GM18499 (cell line): ENCODE measurements around the gene NOTCH1.
"Not testable (repeated sequence)": the region's sequence is repeated elsewhere in the genome, so short reads cannot be mapped to it uniquely, and the experiment has no call there.

ENCODE experiments used
- ATAC-seq: cut with Tn5 transposase; IDR thresholded peaks from one replicate; pipeline ENCODE4 v1.9.1; 2021; ENCODE audit warnings: moderate number of reproducible peaks; ENCODE audit not compliant: insufficient read depth, unreplicated experiment

NOTCH1 gene

GRCh38 chr9:136579650-136580219 is 33.9 kb upstream of the NOTCH1 start:
- not testable (repeated sequence) for ATAC-seq

GRCh38 chr9:136578915-136579649 is 33.2 kb upstream of the NOTCH1 start:
- no peak for ATAC-seq

DNA sequence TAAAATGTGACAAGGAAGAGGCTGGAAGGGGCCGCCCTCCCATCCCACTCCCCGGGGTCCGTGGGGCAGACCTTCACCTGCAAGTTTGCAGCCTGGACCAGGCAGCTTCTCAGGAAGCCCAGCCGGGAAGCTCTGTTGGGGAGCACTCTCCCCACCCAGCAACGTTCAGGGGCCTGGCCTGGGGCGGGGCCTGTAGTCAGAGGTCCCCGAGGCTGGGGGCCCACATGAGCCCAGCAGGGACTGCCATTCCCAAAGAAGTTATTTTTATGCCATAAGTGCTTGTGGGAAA is 32.7 kb upstream of the NOTCH1 start:
- ATAC-seq = no peak

DNA sequence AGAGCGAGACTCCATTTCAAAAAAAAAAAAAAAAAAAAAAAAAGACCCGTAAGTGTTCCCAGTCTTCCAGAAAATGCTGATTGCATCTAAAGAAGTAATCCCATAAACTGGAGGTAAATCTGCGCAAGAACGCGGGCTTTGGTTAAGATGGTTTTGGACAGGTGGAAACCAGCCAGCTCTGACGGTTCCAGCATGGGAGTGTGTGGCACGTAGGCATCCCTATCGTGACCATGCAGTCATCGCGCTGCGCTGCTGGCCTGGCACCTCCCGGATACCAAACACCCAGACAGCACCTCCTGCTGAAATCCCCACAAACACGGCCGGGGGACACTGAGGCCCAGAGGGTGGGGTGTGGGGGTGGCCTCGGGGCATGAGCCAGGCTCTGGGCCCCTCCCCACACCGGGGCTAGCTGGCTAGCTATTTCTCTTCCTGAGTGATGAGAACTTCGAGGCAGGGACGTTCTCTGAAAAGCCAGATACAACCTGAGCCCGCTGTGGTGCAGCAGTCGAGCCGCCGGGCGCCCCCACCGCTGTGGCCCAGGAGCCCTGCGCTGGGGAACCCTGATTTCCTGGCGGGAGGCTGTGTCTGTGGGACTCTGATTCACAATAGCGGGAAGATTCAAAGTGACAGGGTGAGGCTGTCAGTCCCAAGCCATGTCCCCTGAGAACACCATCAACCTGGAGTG is 32.2 kb upstream of the NOTCH1 start:
- no peak for ATAC-seq

DNA sequence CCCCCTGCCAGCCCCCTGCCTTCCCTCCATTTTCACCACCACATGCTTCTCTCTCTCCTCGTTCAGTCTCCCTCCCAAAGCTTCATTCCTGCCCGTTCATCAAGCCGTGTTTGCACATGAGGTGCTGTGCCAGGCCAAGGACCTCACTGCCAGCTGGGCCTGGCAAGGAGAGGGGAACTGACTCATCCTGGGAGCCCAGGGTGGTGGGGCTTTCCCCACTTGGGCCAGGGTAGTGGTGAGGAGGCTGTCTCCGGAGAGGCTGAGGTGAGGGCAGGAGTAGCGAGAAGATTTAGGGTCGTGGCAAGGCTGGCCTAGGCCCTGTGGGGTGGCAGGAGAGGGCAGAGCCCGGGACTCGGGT is 30.4 kb upstream of the NOTCH1 start:
- ATAC-seq = no peak

- no peak for ATAC-seq
Measured at GRCh38 chr9:136575626-136576268, 29.9 kb upstream of the NOTCH1 start.

DNA sequence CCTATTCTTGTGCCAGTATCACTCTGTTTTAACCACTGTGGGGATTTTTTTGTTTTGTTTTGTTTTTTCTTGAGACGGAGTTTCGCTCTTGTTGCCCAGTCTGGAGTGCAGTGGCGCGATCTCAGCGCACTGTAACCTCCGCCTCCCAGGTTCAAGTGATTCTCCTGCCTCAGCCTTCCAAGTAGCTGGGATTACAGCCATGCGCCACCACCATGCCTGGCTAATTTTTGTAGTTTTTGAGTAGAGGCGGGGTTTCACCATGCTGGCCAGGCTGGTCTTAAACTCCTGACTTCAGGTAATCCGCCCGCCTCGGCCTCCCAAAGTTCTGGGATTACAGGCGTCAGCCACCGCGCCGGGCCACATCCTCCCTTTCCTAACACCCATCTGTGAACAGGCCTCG is 28.8 kb upstream of the NOTCH1 start:
- not testable (repeated sequence) for ATAC-seq

DNA sequence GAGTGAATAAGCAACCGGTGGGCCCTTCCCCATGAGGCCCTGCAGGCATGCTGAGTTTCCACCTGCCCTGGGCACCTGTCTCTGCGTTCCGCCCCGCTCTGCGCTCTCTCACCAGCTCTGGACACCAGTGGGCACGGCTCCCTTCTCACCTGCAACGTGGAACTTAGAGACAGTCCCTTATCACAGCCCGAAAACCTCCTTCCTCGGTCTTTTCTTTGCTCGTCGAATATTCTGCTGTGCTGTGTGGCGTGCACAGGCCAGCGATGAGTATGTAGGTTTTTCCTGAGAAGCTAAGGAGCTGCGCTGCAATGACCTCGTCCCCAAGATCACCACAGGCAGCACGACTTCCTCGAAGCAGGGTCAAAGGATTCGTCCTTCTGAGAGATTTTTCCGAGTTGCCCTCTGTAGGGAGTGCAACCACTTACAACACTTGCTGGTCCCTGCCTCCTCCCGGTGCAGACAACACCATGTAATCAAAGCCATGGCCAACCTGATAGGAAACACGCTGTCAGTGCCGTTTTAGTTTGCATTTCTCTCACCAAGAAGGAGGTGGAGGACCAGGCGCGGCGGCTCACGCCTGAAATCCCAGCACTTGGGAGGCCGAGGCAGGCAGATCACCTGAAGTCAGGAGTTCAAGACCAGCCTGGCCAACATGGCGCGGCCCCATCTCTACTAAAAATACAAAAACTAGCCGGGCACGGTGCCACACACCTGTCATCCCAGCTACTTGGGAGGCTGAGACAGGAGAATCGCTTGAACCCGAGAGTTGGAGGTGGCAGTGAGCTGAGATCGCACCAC is 27.2 kb upstream of the NOTCH1 start:
- no peak for ATAC-seq

DNA sequence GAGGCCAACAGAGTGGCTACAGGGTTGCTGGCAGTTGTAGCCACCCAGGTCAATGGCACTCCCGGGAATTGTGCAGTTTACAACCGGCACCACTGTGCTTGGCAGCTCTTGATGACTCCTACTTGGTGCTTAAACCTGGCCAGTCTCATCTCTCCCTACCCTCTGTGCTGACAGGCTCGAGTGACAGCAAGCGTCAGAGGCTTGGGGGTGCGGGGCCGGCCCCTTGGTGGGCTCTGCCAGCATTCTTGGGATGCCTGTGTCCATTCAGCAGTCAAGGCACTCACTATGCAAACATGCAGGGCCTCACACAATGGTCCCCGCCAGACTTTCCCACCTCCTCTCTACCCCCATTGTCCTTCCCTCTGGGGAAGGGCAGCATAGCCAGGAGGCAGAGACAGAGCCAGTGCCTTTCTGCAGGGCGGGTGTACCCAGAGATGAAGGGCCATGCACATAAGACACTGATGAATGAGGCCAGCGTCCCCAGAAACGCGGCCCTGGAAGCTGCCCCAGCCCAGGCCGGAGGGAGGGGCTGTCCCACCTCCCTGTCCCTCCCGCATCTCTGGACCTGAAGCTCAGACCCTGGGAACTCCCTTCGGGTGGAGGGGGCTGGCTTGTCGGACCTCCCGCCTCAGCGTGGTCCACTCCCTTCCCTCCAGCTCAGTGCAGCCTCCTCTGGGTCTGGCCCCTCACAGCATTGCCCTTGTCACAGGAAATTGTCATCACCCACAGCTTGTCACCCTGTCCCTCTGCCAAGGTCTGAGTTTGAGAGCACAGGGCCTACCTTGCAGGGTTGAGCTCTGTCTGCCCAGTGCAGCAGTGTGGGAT is 26.4 kb upstream of the NOTCH1 start:
- no peak for ATAC-seq

- ATAC-seq = no peak
Measured at GRCh38 chr9:136571531-136571930, 25.7 kb upstream of the NOTCH1 start.

- no peak for ATAC-seq
Measured at GRCh38 chr9:136570916-136571315, 25.1 kb upstream of the NOTCH1 start.

DNA sequence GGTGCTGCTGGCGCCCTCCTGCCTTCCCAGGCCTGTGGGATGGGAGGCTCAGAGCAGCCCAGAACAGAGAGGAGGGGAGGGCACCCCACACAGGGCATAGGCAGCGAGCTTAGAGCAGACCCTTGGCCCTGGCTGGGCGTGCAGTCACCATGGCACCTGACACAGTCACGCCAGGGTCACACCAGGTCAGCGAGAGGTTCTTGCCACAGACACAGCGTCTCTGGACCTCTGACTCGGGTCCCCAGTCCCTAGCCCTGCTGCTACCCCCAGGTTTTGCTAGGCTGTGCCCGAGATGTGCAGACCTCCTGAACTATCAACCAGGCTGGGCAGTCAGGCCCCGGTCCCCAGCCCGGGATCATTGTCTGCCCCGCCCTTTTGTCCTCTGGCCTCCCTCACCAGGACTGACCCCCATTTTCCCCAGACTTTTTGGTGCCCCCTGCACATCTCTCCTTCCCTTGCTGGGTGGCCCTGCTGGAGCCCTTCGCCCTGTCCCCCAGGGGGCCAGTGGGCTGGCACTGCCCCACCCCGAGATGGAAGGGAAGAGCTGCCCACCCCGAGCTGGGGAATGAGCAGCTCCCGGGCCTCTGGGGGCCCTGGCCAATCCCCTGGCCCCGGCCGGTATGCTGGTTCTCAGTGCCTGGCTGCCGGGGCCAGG is 24.5 kb upstream of the NOTCH1 start:
- no peak for ATAC-seq

DNA sequence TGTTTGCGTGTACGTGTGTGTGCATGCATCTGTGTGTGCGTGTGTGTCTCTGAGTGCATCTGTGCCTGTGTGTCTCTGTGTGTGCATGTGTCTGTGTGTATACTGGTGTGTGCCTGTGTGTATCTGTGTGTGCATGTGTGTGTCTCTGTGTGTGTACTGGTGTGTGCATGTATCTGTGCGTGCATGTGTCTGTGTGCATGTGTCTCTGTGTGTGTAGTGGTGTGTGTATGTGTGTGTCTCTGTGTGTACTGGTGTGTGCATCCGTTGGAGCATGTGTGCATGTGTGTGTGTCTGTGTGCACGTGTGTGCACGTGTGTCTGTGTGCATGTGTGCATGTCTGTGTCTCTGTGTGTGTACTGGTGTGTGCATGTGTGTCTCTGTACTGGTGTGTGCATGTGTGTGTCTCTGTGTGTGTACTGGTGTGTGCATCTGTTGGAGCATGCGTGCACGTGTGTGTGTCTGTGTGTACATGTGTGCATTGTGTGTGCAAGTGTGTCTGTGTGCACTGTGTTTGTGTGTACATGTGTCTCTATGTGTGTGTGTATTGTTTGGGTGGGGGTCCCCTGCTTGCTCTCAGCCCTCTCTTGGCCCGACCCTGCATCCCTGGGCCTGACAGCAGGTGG is 23.8 kb upstream of the NOTCH1 start:
- ATAC-seq = no peak

GRCh38 chr9:136568288-136569081 is 22.6 kb upstream of the NOTCH1 start:
- no peak for ATAC-seq

GRCh38 chr9:136567651-136568287 is 21.9 kb upstream of the NOTCH1 start:
- ATAC-seq = no peak

DNA sequence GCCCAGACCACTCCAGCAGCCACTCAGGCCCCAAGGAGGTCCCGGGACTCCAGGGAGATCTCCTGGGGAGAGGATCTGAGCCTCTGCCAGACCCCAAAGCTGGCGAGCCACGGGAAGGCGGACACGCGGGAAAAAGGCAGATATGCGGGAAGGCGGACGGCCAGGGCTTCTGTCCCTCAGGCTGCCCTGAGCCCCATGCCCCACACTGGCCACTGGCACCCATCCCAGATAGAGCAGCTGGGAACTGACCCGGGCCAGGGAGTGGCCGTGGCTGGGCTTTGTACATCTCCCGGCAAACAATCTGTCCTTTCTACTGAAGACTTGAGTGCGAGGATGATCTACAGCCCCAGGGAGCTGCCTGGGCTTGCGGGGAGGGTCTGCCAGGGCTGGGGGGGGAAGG is 21.1 kb upstream of the NOTCH1 start:
- no peak for ATAC-seq

DNA sequence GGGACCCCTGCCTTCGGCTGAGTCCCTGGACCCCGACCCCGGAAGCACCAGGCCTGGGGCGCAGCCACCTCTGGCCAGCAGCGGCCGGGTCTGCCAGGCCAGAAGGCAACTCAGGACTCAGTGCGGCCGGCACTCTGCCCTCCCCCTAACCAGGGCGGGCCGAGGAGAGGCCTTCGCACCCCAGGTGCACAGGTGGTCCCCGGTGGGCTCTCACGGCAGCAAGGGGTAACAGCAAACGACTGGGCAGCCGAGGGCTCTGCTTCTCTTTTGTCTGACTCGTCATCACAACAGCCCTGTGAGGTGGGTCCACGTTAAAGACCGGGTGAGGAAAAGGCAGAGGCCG is 20.7 kb upstream of the NOTCH1 start:
- ATAC-seq = no peak
